Esophagus muscularis mucosa (tissue), 4 donors: Measurements from ENCODE around the gene DOCK11. TPM values are rescaled to one million over a fixed set of nuclear protein-coding genes. Genes with fewer than 3 reads are reported as not detected.

Experiments
- DNase-seq: peaks from one replicate; pipeline ENCODE4 v3.0.0-alpha.2; 2017; ENCODE audit errors: extremely low spot score
- H3K27ac ChIP-seq, 4 donors: fragments of 200-600 bp; sonication (generic); replicated peaks in 1 of 4; 1 replicate in 3 of 4; 2 replicates in 1 of 4; pipeline ENCODE4 v1.5.1; 2016 to 2019; ENCODE audit warnings: mild to moderate bottlenecking in 1 of 4
- H3K27me3 ChIP-seq, 4 donors: fragments of 200-600 bp; sonication (generic); one replicate each; pipeline versions ENCODE4 v1.5.1 to v1.6.0; 2016 to 2019
- H3K36me3 ChIP-seq, 4 donors: fragments of 200-600 bp; sonication (generic); one replicate each; pipeline ENCODE4 v1.5.1; 2016 to 2019
- H3K4me1 ChIP-seq, 4 donors: fragments of 200-600 bp; sonication (generic); one replicate each; pipeline ENCODE4 v1.5.1; 2016 to 2019
- H3K4me3 ChIP-seq, 4 donors: fragments of 200-600 bp; sonication (generic); 1 replicate in 2 of 4; 2 replicates in 2 of 4; pipeline ENCODE4 v1.5.1; 2016 to 2019; ENCODE audit warnings: mild to moderate bottlenecking in 4 of 4, moderate library complexity in 1 of 4
- H3K9me3 ChIP-seq, 4 donors: fragments of 200-600 bp; sonication (generic); 1 replicate in 3 of 4; 2 replicates in 1 of 4; pipeline ENCODE4 v1.5.1; 2016 to 2019
- CTCF ChIP-seq, 3 experiments: fragments of 200-600 bp in 2 of 3; fragments of 450-650 bp in 1 of 3; sonication (generic) in 2 of 3; IDR thresholded peaks; one replicate each; pipeline ENCODE4 v1.5.1; 2017 to 2019; ENCODE audit warnings: antibody characterized with exemption in 3 of 3, mild to moderate bottlenecking in 2 of 3, moderate library complexity in 1 of 3
- EP300 ChIP-seq: sonication (generic); formaldehyde crosslinking; IDR thresholded peaks from one replicate; pipeline ENCODE4 v1.6.1; 2017; ENCODE audit warnings: antibody characterized with exemption
- POLR2A ChIP-seq: fragments of 450-650 bp; IDR thresholded peaks from one replicate; pipeline ENCODE4 v1.6.1; 2017; ENCODE audit warnings: antibody characterized with exemption, moderate library complexity, mild to moderate bottlenecking, low read depth
- POLR2AphosphoS5 ChIP-seq, 2 donors: sonication (generic); formaldehyde crosslinking; IDR thresholded peaks; one replicate each; pipeline ENCODE4 v1.6.1; 2017; ENCODE audit warnings: antibody characterized with exemption in 2 of 2
- WGBS: methylation state at CpG from one replicate; pipeline ENCODE4 v1.1.5; 2018; 5-methylcytosine and 5-hydroxymethylcytosine counted together
- intact Hi-C: fragments of 100-400 bp; cut with DNase I; formaldehyde crosslinking; loops from one replicate; pipeline ENCODE4 v1.15.1; 2023
- total RNA-seq, 4 donors: library from RNA; depleted of rRNA; stranded (reverse); fragments of >200 nt; gene quantifications; one replicate each; pipeline versions ENCODE4 v1.1.0 to v1.2.1, GENCODE V29; 2016

DOCK11 gene
- total RNA-seq, 4 donors from 2014 or later, result 62.0 to 103 (median 64.7) TPM

GRCh38 chrX:118603981-118604380 lies 108.4 kb downstream of the DOCK11 start:
- peak; percentile 91 for DNase-seq
- TF ChIP-seq POLR2AphosphoS5 (IDR thresholded peaks at IDR 0.05) (peak; percentile 22 to 37), POLR2A (no peak), EP300 (no peak), CTCF (IDR thresholded peaks at IDR 0.05) (peak; percentile 76 to 80 (median 77))
- Histone ChIP-seq H3K27me3 (no peaks in the 10 kb centered on the region), H3K36me3 (peaks cover 0 to 13% (median under 1%) of the 10 kb centered on the region in 4 donors), H3K4me3 (no peak overlapping the region), H3K9me3 (no peaks in the 10 kb centered on the region), H3K4me1 (peaks cover 0 to 36% (median 21%) of the 10 kb centered on the region in 4 donors), H3K27ac (peak overlapping the region; percentile 41 to 62 (median 56))
- WGBS, result 21% methylated on average over 7 of the region's 7 CpGs
- intact Hi-C loops, result no loop called here

GRCh38 chrX:118612290-118612689 lies 116.7 kb downstream of the DOCK11 start:
- no peaks in the 10 kb centered on the region for H3K27me3 ChIP-seq
- DNase-seq, result no peak
- H3K4me1 ChIP-seq, result peaks cover 0 to 32% (median 16%) of the 10 kb centered on the region in 4 donors
- 80% methylated on average over 2 of the region's 2 CpGs for WGBS
- H3K4me3 ChIP-seq, result no peak overlapping the region
- peaks cover 0 to 39% (median 7%) of the 10 kb centered on the region in 4 donors for H3K36me3 ChIP-seq
- no peak overlapping the region for H3K27ac ChIP-seq
- no peak for TF ChIP-seq POLR2A
- TF ChIP-seq POLR2AphosphoS5 (IDR thresholded peaks at IDR 0.05), result no peak
- no peaks in the 10 kb centered on the region for H3K9me3 ChIP-seq
- intact Hi-C loops, result no loop called here

- intact Hi-C loops, result no loop called here
- Histone ChIP-seq H3K9me3 (no peaks in the 10 kb centered on the region), H3K4me3 (no peak overlapping the region), H3K27ac (peak overlapping the region in 3 of 4 donors; percentile 31 to 51 (median 46)), H3K36me3 (peaks cover 0 to 32% (median 6%) of the 10 kb centered on the region in 4 donors), H3K27me3 (no peaks in the 10 kb centered on the region), H3K4me1 (peaks cover 0 to 32% (median 16%) of the 10 kb centered on the region in 4 donors)
- WGBS, result 44% methylated on average over 1 of the region's 1 CpG
- no peak for DNase-seq
- TF ChIP-seq POLR2AphosphoS5 (IDR thresholded peaks at IDR 0.05), result no peak
- no peak for TF ChIP-seq POLR2A
- TF ChIP-seq CTCF (IDR thresholded peaks at IDR 0.05), result no peak
- no peak for TF ChIP-seq EP300
These were observed 118.5 kb downstream of the DOCK11 start for GRCh38 chrX:118614150-118614549.

- Histone ChIP-seq H3K27me3 (no peaks in the 10 kb centered on the region), H3K4me3 (no peak overlapping the region), H3K27ac (peak overlapping the region; percentile 31 to 51 (median 46)), H3K9me3 (no peaks in the 10 kb centered on the region), H3K4me1 (peaks cover 0 to 36% (median 17%) of the 10 kb centered on the region in 4 donors), H3K36me3 (peaks cover 0 to 26% (median 5%) of the 10 kb centered on the region in 4 donors)
- WGBS, result 40% methylated on average over 3 of the region's 3 CpGs
- no peak for DNase-seq
- intact Hi-C loops, result no loop called here
- TF ChIP-seq EP300, result no peak
- no peak for TF ChIP-seq POLR2AphosphoS5 (IDR thresholded peaks at IDR 0.05)
- TF ChIP-seq CTCF (IDR thresholded peaks at IDR 0.05), result no peak
- no peak for TF ChIP-seq POLR2A
These were observed 119.5 kb downstream of the DOCK11 start for GRCh38 chrX:118615141-118615540.

GRCh38 chrX:118621081-118621759 lies 125.6 kb downstream of the DOCK11 start:
- peaks cover 0 to 33% (median 14%) of the 10 kb centered on the region in 4 donors for H3K4me1 ChIP-seq
- WGBS, result 73% methylated on average over 8 of the region's 8 CpGs
- H3K27ac ChIP-seq, result peak overlapping the region in 2 of 4 donors; percentile 11 to 54
- DNase-seq, result no peak
- no peaks in the 10 kb centered on the region for H3K9me3 ChIP-seq
- H3K27me3 ChIP-seq, result no peaks in the 10 kb centered on the region
- TF ChIP-seq CTCF (IDR thresholded peaks at IDR 0.05) (no peak), EP300 (no peak), POLR2A (no peak), POLR2AphosphoS5 (IDR thresholded peaks at IDR 0.05) (no peak)
- peaks cover 0 to 18% (median 1%) of the 10 kb centered on the region in 4 donors for H3K36me3 ChIP-seq
- H3K4me3 ChIP-seq, result no peak overlapping the region
- intact Hi-C loops, result no loop called here
